NOMO-1 (cell line): ENCODE results near the gene ZNF598.

Experiments used
- DNase-seq, 2 experiments: peaks; one replicate each; lab custom pipeline; 2025; ENCODE audit not compliant: unreplicated experiment in 2 of 2; lab: John Stamatoyannopoulos, UW

The ZNF598 gene

GRCh38 chr16:2009791-2010510 is at the start of gene ZNF598:
Gene ZNF598, minus strand, starts transcription at chr16:2009821.
- peak; percentile 65 to 80 for DNase-seq

- no peak for DNase-seq
Measured at GRCh38 chr16:2058872-2059271, 49.3 kb upstream of the ZNF598 start.

GRCh38 chr16:2058420-2058819 is 48.8 kb upstream of the ZNF598 start:
- no peak for DNase-seq

GRCh38 chr16:2057438-2057837 is 47.8 kb upstream of the ZNF598 start:
- no peak for DNase-seq

- DNase-seq = no peak
Measured at GRCh38 chr16:2056681-2057407, 47.2 kb upstream of the ZNF598 start.

GRCh38 chr16:2056077-2056476 is 46.5 kb upstream of the ZNF598 start:
- DNase-seq = no peak

GRCh38 chr16:2054543-2055245 is 45.1 kb upstream of the ZNF598 start:
- no peak for DNase-seq

- DNase-seq = no peak
Measured at GRCh38 chr16:2053897-2054296, 44.3 kb upstream of the ZNF598 start.

GRCh38 chr16:2053211-2053610 is 43.6 kb upstream of the ZNF598 start:
- DNase-seq = no peak

- no peak for DNase-seq
Measured at GRCh38 chr16:2048116-2048543, 38.5 kb upstream of the ZNF598 start.

GRCh38 chr16:2047330-2048115 is 37.9 kb upstream of the ZNF598 start, which contains the start of the genes NTHL1 and TSC2:
Gene NTHL1, minus strand, starts transcription at chr16:2047834. Its CDS starts 11 bp downstream, at chr16:2047823.
Gene TSC2, plus strand, starts transcription at chr16:2047985. Its CDS starts 631 bp downstream, at chr16:2048616.
- peak; percentile 95 for DNase-seq

GRCh38 chr16:2046893-2047329 is 37.3 kb upstream of the ZNF598 start:
- DNase-seq = no peak

GRCh38 chr16:2045965-2046892 is 36.6 kb upstream of the ZNF598 start:
- DNase-seq = no peak

GRCh38 chr16:2044541-2044940 is 34.9 kb upstream of the ZNF598 start:
- DNase-seq = no peak

- DNase-seq = no peak
Measured at GRCh38 chr16:2043667-2044451, 34.2 kb upstream of the ZNF598 start.

GRCh38 chr16:2042986-2043666 is 33.5 kb upstream of the ZNF598 start:
- no peak for DNase-seq

- DNase-seq = no peak
Measured at GRCh38 chr16:2042171-2042985, 32.8 kb upstream of the ZNF598 start.
